ENCODE results near the gene CBL. TPM values are rescaled to one million over a fixed set of nuclear protein-coding genes. Genes with fewer than 3 reads are reported as not detected.

Gene CBL
- total RNA-seq, 2 donors from 2014 or later, result 8.5 to 14.5 TPM

- H3K27me3 ChIP-seq, result no peaks in the 10 kb centered on the region
- no peaks in the 10 kb centered on the region for H3K9me3 ChIP-seq
- no peak for DNase-seq (ENCODE audit: low spot score)
These were observed 138.3 kb downstream of the CBL start for GRCh38 chr11:119344291-119345010.

DNA sequence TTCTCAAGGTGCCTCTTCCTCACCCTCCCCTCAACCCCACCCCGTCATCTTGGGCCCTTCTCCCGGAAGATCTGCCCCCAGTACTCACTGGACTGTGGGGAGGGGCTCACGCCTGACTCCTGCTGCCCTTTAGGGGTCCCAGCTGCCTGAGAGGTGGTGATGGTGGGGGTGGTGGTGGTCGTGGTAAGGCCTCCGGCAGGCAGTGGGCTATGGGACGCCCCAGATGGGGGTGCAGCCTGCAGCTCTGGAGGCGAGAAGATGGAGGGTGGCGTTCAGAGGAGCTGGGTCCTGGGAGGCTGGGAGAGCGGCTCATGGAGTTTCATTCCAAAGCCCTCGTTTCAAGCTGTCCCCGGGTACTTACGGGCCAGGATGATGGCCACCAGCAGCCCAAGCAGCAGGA, 139.5 kb downstream of the CBL start:
- Histone ChIP-seq H3K36me3 (no peaks in the 10 kb centered on the region), H3K9me3 (no peaks in the 10 kb centered on the region), H3K4me3 (no peak overlapping the region), H3K4me1 (peaks cover 0 to 11% of the 10 kb centered on the region in 2 donors), H3K27ac (no peak overlapping the region), H3K27me3 (no peaks in the 10 kb centered on the region)
- no peak for TF ChIP-seq CTCF (IDR thresholded peaks at IDR 0.05)
- no peak for DNase-seq (ENCODE audit: low spot score)

More at GRCh38 chr11:119344291-119345010, 138.3 kb downstream of the CBL start:
- Histone ChIP-seq H3K4me1 (peaks cover 0 to 24% of the 10 kb centered on the region in 2 donors), H3K27ac (no peak overlapping the region), H3K4me3 (no peak overlapping the region), H3K36me3 (no peaks in the 10 kb centered on the region)
- TF ChIP-seq CTCF (IDR thresholded peaks at IDR 0.05), result no peak

- no peak for DNase-seq (ENCODE audit: low spot score)
- H3K27me3 ChIP-seq, result no peaks in the 10 kb centered on the region
- no peaks in the 10 kb centered on the region for H3K36me3 ChIP-seq
- H3K4me3 ChIP-seq, result no peak within 1 kb of the TSS
- H3K9me3 ChIP-seq, result no peaks in the 10 kb centered on the region
- H3K4me1 ChIP-seq, result peaks cover 0 to 2% of the 10 kb centered on the region in 2 donors
- H3K27ac ChIP-seq, result no peak within 1 kb of the TSS
- TF ChIP-seq CTCF (IDR thresholded peaks at IDR 0.05), result no peak
These were observed 140.5 kb downstream of the CBL start, which contains the start of gene MFRP for GRCh38 chr11:119346605-119347004. Gene MFRP (minus strand): TSS chr11:119346705. CDS start chr11:119346513, 192 bp downstream.

DNA sequence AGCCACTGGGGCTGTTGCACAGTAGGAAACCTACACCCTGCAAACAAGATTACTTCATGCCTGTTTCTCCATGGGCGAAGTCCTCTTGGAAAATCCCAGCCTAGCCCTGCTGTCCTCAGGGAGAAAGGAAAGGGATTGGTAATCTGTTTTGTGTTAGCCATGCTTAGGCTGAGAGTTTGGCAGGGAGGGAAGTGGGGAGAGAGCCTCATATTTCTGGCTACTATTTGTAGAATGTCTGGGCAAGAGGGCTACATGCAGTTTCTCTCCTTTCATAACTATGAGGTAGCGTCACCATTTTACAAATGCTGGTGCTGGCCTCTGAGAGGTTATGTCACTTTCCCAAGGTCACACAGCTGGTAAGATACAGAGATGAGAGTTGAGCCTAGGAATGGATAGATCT, 141.1 kb downstream of the CBL start:
- no peak for TF ChIP-seq CTCF (IDR thresholded peaks at IDR 0.05)
- H3K27ac ChIP-seq, result no peak overlapping the region

GRCh38 chr11:119347940-119348605, 141.9 kb downstream of the CBL start:
- DNase-seq (ENCODE audit: low spot score), result no peak
- peaks cover 0 to 7% of the 10 kb centered on the region in 2 donors for H3K4me1 ChIP-seq
- H3K27ac ChIP-seq, result no peak overlapping the region

More for the DNA sequence above, 141.1 kb downstream of the CBL start:
- H3K9me3 ChIP-seq, result no peaks in the 10 kb centered on the region
- no peaks in the 10 kb centered on the region for H3K4me1 ChIP-seq
- H3K36me3 ChIP-seq, result no peaks in the 10 kb centered on the region
- no peak overlapping the region for H3K4me3 ChIP-seq
- no peak for DNase-seq (ENCODE audit: low spot score)
- no peaks in the 10 kb centered on the region for H3K27me3 ChIP-seq

More at GRCh38 chr11:119347940-119348605, 141.9 kb downstream of the CBL start:
- no peaks in the 10 kb centered on the region for H3K9me3 ChIP-seq
- H3K4me3 ChIP-seq, result no peak overlapping the region
- TF ChIP-seq CTCF (IDR thresholded peaks at IDR 0.05), result no peak
- H3K27me3 ChIP-seq, result no peaks in the 10 kb centered on the region
- H3K36me3 ChIP-seq, result no peaks in the 10 kb centered on the region

All from right atrium auricular region (tissue), 2 donors.